CD4-positive, alpha-beta T cell (primary cell): ENCODE data around the gene FOXD1. TPM values are rescaled to one million over a fixed set of nuclear protein-coding genes. Genes with fewer than 3 reads are reported as not detected.

ENCODE experiments used
- ATAC-seq: fragments of 200-7000 bp; cut with Tn5 transposase; one replicate; pipeline ENCODE4 v1.10.0; 2022; ENCODE audit warnings: mild to moderate bottlenecking; ENCODE audit not compliant: poor library complexity
- CTCF ChIA-PET: fragments of 350-600 bp; sonication (Branson Sonifier 250); formaldehyde crosslinking; loops from one replicate; lab custom pipeline; 2021; ENCODE audit warnings: antibody characterized with exemption, inconsistent platforms; lab: Charles Lee
- POLR2A ChIA-PET: fragments of 350-600 bp; sonication (Branson Sonifier 250); formaldehyde crosslinking; loops from one replicate; lab custom pipeline; 2021; ENCODE audit warnings: antibody characterized with exemption, inconsistent platforms; lab: Charles Lee
- DNase-seq, 14 experiments: peaks; one replicate each; pipeline ENCODE4 v3.0.0-alpha.2; 2013 to 2020; ENCODE audit warnings: mixed read lengths in 2 of 14
- H3K27ac ChIP-seq, 2 donors: one replicate each; pipeline versions ENCODE4 v1.5.1 to v1.7.0; 2013; ENCODE audit warnings: low read length in 2 of 2, low read depth in 1 of 2, mild to moderate bottlenecking in 1 of 2
- H3K27me3 ChIP-seq, 2 experiments: 1 replicate in 1 of 2; 2 replicates in 1 of 2; pipeline versions ENCODE4 v1.6.1 to v1.7.0; 2013; ENCODE audit warnings: low read length in 2 of 2, control low read depth in 1 of 2, mild to moderate bottlenecking in 1 of 2, moderate library complexity in 1 of 2; ENCODE audit not compliant: insufficient read depth in 2 of 2, control insufficient read depth in 1 of 2
- H3K36me3 ChIP-seq: one replicate; pipeline ENCODE4 v1.6.1; 2013; ENCODE audit warnings: low read length, control low read depth; ENCODE audit not compliant: insufficient read depth
- H3K4me1 ChIP-seq: one replicate; pipeline ENCODE4 v1.6.1; 2013; ENCODE audit warnings: low read length, control low read depth; ENCODE audit not compliant: insufficient read depth
- H3K4me3 ChIP-seq: one replicate; pipeline ENCODE4 v1.5.1; 2013; ENCODE audit warnings: mild to moderate bottlenecking, low read length, moderate library complexity
- H3K9me3 ChIP-seq, 2 experiments: 1 replicate in 1 of 2; 2 replicates in 1 of 2; pipeline versions ENCODE4 v1.6.1 to v1.7.0; 2013; ENCODE audit warnings: low read length in 2 of 2, mild to moderate bottlenecking in 2 of 2, control low read depth in 1 of 2, moderate library complexity in 1 of 2; ENCODE audit not compliant: control insufficient read depth in 1 of 2, insufficient read depth in 1 of 2
- H3K27ac Mint-ChIP-seq: one replicate; pipeline ENCODE4 v1.8.0; 2020; ENCODE audit warnings: mixed read lengths
- H3K27me3 Mint-ChIP-seq: one replicate; pipeline ENCODE4 v1.8.0; 2021; ENCODE audit warnings: mixed read lengths
- H3K36me3 Mint-ChIP-seq: one replicate; pipeline ENCODE4 v1.8.0; 2021; ENCODE audit warnings: low read depth, mixed read lengths
- H3K4me1 Mint-ChIP-seq: one replicate; pipeline ENCODE4 v1.8.0; 2021; ENCODE audit warnings: low read depth, mixed read lengths
- H3K4me3 Mint-ChIP-seq: one replicate; pipeline ENCODE4 v1.8.0; 2020; ENCODE audit warnings: mild to moderate bottlenecking, mixed read lengths
- H3K9me3 Mint-ChIP-seq: one replicate; pipeline ENCODE4 v1.8.0; 2020; ENCODE audit warnings: mixed read lengths
- intact Hi-C, 2 experiments: fragments of 100-400 bp; cut with DNase I in 1 of 2; cut with micrococcal nuclease in 1 of 2; formaldehyde crosslinking; loops; one replicate each; pipeline versions ENCODE4 v1.15.1 to v1.9.0; 2023 to 2025; cut with DNase I, micrococcal nuclease
- total RNA-seq, 174 experiments: library from RNA in 2 of 174; stranded (reverse) in 2 of 174; gene quantifications; one replicate each; pipeline ENCODE4 v1.2.3 and lab custom pipeline; 2021 to 2026
- TF ChIP-seq, protein P1 (sequence below): fragments of 200-600 bp; IDR thresholded peaks from one replicate; pipeline ENCODE4 v1.8.0; 2022; ENCODE audit warnings: antibody characterized with exemption, mild to moderate bottlenecking

FOXD1 gene
- total RNA-seq, 2 experiments from 2014 or later = not detected

- intact Hi-C loops = no loop called here
- POLR2A ChIA-PET = interaction anchor here (0.9 to 1.0 kb wide), 2 partner anchors 52 to 59 kb away, joined by 3 to 4 read pairs; partner anchors contain the start of gene BTF3
- Mint-ChIP-seq H3K27ac (no peak overlapping the region), H3K4me3 (peak overlapping the region; percentile 81), H3K27me3 (peaks cover 87% of the 10 kb centered on the region), H3K36me3 (peaks cover 6% of the 10 kb centered on the region), H3K4me1 (peaks cover 20% of the 10 kb centered on the region), H3K9me3 (peaks cover 2% of the 10 kb centered on the region)
- Histone ChIP-seq H3K27ac (no peak overlapping the region), H3K9me3 (peaks cover 10 to 40% of the 10 kb centered on the region in 2 experiments), H3K27me3 (peaks cover 66 to 84% of the 10 kb centered on the region in 2 experiments), H3K4me3 (no peak overlapping the region), H3K36me3 (no peaks in the 10 kb centered on the region), H3K4me1 (peaks cover 40% of the 10 kb centered on the region)
- ATAC-seq (no peak), DNase-seq (peak in 2 of 14 experiments; percentile 37 to 38)
- TF ChIP-seq, protein P1, sequence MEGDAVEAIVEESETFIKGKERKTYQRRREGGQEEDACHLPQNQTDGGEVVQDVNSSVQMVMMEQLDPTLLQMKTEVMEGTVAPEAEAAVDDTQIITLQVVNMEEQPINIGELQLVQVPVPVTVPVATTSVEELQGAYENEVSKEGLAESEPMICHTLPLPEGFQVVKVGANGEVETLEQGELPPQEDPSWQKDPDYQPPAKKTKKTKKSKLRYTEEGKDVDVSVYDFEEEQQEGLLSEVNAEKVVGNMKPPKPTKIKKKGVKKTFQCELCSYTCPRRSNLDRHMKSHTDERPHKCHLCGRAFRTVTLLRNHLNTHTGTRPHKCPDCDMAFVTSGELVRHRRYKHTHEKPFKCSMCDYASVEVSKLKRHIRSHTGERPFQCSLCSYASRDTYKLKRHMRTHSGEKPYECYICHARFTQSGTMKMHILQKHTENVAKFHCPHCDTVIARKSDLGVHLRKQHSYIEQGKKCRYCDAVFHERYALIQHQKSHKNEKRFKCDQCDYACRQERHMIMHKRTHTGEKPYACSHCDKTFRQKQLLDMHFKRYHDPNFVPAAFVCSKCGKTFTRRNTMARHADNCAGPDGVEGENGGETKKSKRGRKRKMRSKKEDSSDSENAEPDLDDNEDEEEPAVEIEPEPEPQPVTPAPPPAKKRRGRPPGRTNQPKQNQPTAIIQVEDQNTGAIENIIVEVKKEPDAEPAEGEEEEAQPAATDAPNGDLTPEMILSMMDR = no peak
- CTCF ChIA-PET = interaction anchor here (1.3 kb wide), 1 partner anchor 43 kb away, joined by 3 read pairs; no protein-coding TSS in a partner anchor
Observed at GRCh38 chr5:73446631-73447529, 1.7 kb downstream of the FOXD1 start.

DNA sequence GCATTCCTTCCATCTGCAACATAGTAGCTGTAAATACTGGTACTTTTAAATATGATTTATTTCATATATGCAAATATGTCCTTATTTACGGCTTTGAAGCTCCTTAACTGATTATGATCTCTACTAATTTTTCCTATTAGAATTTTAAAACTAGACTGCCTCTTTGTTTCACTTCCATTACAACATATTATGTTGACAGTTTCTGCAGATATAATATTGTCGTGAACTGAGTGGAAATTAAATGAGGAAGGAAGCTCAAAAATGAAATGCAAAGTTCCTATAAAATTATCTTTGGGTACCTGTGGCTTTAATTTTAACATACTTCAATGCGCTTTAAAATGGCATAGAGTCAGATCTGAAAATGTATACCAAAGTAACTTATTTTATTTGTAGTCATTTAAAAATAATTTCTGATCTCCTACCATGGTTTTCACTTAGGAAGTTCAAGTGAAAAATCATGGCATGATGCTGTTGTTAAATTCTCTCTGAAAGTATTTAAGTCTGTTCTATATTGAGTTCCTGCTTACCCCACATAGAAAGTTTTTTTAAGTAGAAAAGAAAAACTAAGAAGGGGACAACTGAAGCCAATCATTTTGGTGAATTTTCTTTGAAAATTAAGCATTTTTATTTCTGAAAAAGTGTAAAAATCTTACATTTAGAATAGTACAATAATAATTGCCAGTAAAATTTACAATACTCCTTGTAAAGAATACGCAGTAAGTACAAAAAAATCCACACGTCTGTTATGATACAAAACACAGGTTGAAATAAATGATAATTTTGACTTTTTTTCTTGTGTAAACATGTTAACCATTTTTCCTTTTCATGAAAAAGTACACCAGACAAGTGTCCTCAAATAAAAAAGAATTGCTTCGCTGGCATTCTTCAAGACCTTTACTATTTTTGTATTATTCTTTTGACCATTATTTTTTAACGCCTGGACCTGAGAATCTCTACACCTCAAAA, 2.6 kb downstream of the FOXD1 start:
- Mint-ChIP-seq H3K9me3 (peaks cover 2% of the 10 kb centered on the region), H3K4me1 (peaks cover 20% of the 10 kb centered on the region), H3K4me3 (peak overlapping the region; percentile 81), H3K27ac (no peak overlapping the region), H3K36me3 (peaks cover 6% of the 10 kb centered on the region), H3K27me3 (peaks cover 90% of the 10 kb centered on the region)
- intact Hi-C loops = no loop called here
- Histone ChIP-seq H3K27ac (no peak overlapping the region), H3K4me3 (no peak overlapping the region), H3K27me3 (peaks cover 67 to 84% of the 10 kb centered on the region in 2 experiments), H3K9me3 (peaks cover 10 to 31% of the 10 kb centered on the region in 2 experiments), H3K4me1 (peaks cover 30% of the 10 kb centered on the region), H3K36me3 (no peaks in the 10 kb centered on the region)
- CTCF ChIA-PET = interaction anchor here (0.7 kb wide), 1 partner anchor 18 kb away, joined by 3 read pairs; no protein-coding TSS in a partner anchor
- ATAC-seq (no peak), DNase-seq (no peak)
- TF ChIP-seq, protein P1 = no peak
- POLR2A ChIA-PET = no interaction called here
